NCI-H1092 treated with DMSO at 0.1 percent for 48 hours (cell line): ENCODE data around the gene TYSND1.
A peak's percentile ranks its signal among the peaks of the same experiment; 100 is the strongest.
"Not testable (repeated sequence)": the region's sequence is repeated elsewhere in the genome, so short reads cannot be mapped to it uniquely, and the experiment has no call there.

Experiments
- DNase-seq: peaks from one replicate; lab custom pipeline; 2025; lab: John Stamatoyannopoulos, UW

The TYSND1 gene

DNA sequence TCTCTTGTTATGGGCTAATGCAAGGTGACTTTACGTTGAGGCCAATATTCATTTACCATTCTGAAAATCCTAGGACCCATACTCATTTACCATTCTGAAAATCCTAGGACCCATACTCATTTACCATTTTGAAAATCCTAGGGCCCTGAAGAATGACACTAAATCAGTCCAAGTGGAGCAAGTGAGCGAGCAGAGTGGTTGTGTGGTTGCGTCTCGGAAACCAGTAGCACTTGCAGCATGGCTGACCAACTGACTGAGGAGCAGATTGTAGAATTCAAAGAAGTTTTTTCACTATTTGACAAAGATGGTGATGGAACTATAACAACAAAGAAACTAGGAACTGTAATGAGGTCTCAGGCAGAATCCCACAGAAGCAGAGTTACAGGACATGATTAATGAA, 16.9 kb upstream of the TYSND1 start:
- no peak for DNase-seq

GRCh38 chr10:70162892-70163201, 16.3 kb upstream of the TYSND1 start:
- no peak for DNase-seq

DNA sequence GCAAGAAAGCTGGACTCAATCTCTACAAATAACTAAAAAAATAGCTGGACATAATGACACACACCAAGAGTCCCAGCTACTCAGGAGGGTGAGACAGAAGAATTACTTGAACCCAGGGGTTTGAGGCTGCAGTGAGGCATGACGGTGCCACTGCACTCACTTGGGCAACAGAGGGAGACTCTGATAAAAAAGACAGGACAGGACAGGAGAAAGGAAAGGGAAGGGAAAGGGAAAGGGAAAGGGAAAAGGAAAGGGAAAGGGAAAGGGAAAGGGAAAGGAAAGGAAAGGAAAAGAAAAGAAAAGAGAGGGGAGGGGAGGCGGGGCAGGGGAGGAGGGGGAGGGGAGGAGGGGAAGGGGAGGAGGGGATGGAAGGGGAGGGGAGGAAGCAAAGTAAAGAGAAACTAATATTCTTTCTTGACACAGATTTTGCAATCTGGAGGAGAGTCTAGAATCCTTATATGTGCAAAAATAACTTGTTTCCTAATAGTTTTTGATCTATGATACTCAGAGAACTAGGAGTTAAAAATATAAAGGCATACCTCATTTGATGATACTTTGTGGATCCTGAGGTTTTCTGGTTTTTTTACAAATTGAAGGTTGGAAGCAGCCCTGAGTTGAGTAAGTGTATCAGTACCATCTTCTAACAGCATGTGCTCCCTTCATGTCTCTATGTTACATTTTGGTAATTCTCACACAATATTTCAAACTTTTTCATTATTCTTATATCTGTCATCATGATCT, 15.8 kb upstream of the TYSND1 start:
- DNase-seq = no peak

GRCh38 chr10:70160798-70161197, 14.3 kb upstream of the TYSND1 start:
- DNase-seq = no peak

DNA sequence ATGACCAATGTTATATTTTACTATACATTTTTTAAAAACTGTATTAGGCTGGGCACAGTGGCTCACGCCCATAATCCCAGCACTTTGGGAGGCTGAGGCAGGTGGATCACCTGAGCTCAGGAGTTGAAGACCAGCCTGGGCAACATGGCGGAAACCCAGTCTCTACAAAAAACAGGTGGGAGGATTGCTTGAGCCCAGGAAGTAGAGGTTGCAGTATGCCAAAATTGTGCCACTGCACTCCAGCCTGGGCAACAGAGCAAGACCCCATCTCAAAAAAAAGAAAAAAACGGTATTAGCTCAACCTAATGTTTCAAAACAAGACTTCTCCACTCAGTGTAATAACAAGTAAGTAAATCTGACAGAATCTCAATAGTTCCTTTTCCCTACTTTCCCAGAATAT, 12.9 kb upstream of the TYSND1 start:
- not testable (repeated sequence) for DNase-seq

- no peak for DNase-seq
These were observed 11.6 kb upstream of the TYSND1 start for GRCh38 chr10:70158113-70158512.

GRCh38 chr10:70155255-70155838, 8.8 kb upstream of the TYSND1 start:
- DNase-seq = no peak

DNA sequence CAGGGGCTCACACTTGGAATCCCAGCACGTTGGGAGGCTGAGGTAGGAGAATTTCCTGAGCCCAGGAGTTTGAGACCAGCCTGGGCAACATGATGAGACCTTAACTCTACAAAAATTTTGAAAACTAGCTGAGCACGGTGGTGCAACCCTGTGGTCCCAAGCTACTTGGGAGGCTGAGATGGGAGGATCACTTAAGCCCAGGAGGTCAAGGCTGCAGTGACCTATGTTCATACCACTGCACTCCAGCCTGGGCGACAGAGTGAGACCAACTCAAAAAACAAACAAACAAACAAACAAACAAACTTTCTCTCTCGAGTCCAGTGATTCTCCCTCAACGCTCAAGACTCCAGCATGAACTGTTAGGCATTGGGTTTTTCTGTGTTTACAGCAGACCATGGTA, 2.0 kb upstream of the TYSND1 start:
- no peak for DNase-seq

- no peak for DNase-seq
These were observed 742 bp upstream of the TYSND1 start for GRCh38 chr10:70147259-70147625.

DNA sequence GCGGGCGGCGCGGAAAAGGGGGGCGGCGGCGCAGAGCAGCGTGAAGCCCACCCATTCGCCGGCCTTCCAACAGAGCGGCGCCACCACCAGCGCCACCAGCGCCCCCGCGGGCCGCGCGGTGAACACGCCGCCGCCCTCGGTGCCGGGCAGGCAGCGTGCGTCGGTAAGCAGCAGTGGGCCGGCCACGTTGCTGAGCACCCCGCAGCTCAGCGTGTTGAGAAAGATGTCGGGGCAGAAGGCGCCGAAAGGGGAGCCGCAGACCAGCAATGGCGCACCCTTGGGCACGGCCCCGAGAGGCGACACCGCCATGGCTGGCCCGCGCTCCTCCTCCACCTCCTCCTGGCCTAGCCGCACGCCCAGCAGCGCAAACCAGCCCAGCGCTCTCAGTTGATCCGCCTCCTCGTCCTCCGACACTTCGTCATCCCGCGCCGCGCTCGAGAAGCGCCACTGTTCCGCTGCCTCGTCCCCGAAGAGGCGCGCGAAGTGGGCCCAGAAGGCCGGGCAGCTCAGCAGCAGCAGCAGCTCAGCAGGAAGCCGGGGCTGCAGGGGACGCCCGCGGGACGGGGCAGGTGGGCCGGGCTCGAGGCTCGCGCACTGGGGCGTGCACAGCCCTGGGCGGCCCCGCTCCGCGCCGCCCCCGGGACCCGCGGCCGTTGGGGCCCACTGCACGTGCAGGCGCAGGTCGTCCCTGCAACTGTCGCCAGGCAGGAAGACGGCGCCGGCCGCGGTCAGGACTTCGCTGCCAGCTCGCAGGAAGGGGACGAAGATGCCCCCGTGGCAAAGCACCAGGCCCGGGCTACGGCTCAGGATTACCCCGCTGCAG, 623 bp downstream of the TYSND1 start:
- DNase-seq = peak; percentile 55

- DNase-seq = no peak
These were observed 1.3 kb downstream of the TYSND1 start for GRCh38 chr10:70145166-70145665.

DNA sequence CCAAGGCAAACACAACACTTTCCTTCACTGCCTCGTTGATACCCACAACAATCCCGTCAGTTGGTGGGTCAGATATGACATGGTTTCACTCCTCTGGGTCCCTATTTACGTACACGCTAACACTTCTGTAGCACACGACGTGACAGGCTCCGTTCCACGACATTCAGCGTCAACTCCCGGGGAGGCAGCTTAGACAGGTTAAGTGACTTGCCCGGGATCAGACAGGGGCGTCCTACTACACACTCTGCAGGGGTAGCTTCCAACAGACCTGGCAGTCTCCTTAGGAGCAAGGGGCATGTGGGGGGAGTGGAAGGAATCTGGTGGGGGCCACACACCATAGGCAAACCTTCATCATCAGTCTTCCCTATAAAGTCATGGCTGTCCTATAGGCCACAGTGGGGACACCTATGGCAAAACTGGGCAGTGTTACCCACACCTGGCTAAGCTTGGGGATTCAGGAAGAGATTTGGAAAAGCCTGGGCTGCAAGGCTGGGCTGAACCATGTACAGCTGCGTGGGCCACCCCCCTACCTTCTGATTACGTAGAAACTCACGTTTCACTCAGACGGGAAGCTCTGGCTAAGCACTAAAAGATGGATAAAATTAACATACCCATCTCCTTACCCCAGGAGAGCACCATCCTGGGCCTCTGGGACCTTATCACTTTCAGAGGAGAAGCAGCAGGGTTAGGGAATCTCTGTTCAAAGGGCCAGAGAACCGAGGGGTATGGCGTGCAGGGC, 2.0 kb downstream of the TYSND1 start:
- no peak for DNase-seq

- no peak for DNase-seq
These were observed 3.9 kb downstream of the TYSND1 start for GRCh38 chr10:70142555-70142954.

GRCh38 chr10:70140297-70140696, 6.2 kb downstream of the TYSND1 start:
- DNase-seq = no peak

GRCh38 chr10:70139997-70140250, 6.6 kb downstream of the TYSND1 start:
- no peak for DNase-seq

DNA sequence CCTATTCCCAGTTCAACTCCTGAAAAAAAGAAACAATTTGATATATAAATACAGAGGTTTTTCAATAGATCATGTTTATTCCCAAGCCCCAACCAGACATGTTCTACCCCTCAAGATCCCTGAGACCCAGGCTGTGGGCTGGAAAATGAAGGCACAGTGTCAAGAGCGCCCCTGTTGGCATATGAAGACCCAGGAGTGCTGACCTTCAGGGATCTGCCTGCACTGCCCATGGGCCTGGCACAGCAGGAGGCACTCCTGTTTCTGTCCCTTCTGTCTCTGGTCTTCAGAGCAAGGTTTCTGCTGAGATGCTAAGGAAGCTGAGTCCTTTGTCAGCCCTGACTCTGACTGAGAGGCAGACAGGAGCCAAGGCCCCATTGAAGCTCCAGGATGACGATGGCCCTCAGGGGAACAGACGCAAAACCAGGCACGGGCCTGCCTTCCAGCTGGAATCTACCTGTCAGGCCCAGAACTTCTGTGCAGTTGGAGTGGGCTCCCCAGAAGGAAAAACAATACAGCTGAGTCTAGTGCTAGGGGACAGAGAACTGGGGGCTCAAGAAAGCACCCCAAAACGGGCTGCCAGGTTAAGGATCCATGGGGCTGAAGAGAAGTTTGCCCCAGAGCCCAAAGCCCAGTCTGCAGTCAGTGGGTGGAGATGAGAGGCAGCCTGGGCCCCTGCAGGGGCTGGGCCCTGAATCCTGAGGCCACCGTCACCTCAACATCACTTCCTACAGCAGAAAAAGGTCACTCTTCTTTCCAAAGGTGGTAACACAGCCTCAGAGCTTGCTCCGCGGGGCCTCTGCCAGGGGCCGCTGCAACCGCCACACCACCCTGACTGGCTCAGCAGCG, 7.1 kb downstream of the TYSND1 start:
- DNase-seq = no peak

DNA sequence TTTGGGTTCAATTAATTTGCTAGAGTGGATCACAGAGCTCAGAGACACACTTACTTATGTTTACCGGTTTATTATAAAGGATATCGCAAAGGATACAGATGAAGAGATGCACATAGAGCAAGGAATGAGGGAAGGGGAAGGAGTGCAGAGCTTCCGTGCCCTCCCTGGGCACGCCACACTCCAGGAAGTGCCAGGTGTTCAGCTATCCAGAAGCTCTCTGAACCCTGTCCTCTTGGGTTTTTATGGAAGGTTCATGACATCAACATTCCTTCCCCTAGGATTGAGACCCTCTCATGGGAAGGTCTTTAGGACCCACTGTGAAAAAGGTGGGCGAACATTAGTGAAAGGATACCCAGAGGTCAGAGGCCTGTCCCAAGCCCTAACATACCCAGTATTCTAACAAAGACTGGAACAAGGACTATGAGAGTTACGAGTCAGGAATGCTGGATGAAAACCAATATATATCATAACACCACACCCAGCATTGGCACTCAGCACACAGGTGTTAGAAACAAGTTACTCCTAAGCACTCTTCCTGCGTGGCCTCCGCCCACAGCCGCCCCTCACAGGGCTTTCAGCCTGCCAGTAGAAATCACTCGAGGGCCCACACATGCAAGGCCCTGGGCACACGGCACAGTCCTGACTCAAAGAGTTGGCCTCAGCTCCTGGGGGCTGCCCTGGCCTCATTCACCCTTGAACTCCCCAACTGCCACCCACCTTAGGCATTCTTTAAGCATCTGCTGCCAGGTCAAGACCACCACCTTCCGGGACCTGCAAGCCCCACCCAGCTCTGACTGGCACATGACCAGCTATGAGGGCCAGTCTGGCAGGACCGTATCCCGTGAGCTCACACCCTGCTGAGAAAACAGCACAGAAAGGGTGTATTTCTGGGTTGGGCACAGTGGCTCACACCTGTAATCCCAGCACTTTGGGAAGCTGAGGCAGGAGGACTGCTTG, 8.3 kb downstream of the TYSND1 start:
- no peak for DNase-seq

DNA sequence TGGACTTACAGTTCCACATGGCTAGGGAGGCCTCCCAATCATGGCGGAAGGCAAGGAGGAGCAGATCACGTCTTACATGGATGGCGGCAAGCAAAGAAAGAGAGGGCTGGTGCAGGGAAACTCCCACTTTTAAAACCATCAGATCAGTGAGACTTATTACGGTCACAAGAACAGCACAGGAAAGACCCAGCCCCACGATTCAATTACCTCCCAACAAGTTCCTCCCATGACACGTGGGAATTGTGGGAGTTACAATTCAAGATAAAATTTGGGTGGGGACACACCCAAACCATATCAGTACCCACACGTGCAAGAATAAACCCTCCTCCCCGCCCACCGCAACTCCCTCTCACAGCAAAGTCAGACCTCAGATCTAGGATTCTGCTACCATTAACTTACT, 9.4 kb downstream of the TYSND1 start:
- no peak for DNase-seq

DNA sequence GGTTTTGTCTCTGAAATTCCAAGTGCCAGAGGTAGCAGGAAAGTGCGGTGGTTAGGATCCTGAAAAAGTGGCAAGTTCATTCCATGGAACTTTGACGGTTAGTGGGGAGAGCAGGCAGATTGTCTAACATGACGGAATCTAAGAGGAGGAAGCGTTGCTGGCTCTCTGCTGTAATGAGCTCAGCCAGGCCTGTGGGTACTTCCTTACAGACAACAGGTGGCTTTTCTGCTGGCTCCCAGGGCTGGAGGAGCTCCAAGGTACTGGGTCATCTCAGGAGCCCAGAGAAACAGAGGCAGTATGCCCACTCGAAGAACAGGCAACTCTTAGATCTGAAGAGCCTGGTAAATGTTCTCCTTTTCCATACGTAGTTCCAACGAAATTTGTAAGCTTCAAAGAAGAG, 10.8 kb downstream of the TYSND1 start:
- DNase-seq = no peak

GRCh38 chr10:70135046-70135445, 11.5 kb downstream of the TYSND1 start:
- no peak for DNase-seq
